ENCODE data around the gene PLA2G3.
"Not testable (repeated sequence)": the region's sequence is repeated elsewhere in the genome, so short reads cannot be mapped to it uniquely, and the experiment has no call there.

Gene PLA2G3

DNA sequence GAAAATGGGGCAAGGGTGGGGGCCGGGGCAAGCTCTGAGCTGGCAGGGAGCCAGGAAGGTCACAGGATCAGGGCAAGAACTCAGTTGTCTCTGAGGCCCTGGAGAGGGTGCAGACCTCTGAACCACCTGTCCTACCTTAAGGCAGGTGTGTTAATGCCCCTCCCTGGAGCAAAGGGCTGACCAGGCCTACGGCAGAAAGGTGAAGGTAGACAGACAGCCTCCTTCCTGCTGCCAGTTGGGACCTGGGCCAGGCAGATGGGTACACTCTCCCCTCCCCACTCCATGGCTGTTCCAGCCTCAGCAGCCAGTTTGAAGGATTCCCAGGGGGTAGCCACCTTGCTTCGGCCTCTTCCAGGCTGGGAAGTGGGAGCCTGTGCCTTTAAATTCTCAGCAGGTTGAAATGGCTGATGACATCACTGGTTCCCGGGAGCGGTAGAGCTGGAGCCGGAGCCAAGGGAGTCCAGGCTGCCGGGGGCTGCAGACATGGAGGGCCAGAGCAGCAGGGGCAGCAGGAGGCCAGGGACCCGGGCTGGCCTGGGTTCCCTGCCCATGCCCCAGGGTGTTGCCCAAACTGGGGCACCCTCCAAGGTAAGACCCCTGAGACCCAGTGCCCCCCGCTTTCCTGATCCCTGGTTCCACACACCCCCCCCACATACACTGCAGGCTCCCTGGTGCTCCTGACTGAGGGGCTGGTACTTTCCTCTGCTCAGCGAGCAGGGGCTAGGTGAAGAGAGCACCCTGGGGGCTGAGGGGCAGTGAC lies 17.6 kb downstream of the PLA2G3 start, which contains the start of gene INPP5J:
INPP5J (plus strand) TSS at position 435 of the 760 bp plus-strand sequence; CDS start at position 484, 49 bp downstream.
- DNase-seq: peak; percentile 24

GRCh38 chr22:31122196-31122531 lies 18.1 kb downstream of the PLA2G3 start:
- DNase-seq: no peak

DNA sequence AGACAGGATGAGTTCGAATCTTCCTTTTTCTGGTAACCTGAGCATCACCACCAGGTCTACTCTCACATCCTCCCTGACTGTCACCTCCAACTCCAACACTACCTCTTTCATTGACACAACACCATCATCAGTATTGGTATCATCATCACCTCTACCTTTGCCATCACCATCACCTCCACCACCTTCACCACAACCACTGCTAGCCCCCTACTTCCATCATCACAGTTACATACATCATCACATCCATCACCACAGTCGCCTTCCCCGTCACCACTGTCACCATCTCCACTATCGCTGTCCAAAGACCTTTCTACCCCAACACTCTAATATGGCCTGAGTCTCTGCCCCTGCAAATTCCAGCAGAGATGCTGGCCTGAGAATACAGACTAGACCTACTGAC lies 18.9 kb downstream of the PLA2G3 start:
- no peak for DNase-seq

- DNase-seq: no peak
These were observed 19.7 kb downstream of the PLA2G3 start for GRCh38 chr22:31120642-31121041.

DNA sequence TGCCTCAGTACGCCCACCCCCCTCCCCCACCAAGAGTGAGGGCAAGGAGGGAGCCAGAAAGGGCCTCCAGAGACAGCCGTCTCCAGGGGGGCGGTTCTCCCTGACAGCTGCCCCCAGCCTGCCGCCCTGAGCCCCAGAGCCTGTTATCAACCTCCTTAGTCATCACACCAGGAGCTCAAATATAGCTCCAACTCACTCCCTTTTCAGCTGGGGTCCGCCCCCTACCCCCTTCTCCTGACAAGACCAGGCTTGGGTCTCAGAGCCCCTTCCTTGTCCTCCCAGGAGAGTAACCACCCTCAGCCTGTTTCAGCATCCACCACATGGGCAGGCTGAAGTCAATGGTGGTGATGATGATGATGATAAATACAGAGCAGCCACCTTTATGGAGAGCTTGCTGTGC lies 20.1 kb downstream of the PLA2G3 start:
- DNase-seq: no peak

DNA sequence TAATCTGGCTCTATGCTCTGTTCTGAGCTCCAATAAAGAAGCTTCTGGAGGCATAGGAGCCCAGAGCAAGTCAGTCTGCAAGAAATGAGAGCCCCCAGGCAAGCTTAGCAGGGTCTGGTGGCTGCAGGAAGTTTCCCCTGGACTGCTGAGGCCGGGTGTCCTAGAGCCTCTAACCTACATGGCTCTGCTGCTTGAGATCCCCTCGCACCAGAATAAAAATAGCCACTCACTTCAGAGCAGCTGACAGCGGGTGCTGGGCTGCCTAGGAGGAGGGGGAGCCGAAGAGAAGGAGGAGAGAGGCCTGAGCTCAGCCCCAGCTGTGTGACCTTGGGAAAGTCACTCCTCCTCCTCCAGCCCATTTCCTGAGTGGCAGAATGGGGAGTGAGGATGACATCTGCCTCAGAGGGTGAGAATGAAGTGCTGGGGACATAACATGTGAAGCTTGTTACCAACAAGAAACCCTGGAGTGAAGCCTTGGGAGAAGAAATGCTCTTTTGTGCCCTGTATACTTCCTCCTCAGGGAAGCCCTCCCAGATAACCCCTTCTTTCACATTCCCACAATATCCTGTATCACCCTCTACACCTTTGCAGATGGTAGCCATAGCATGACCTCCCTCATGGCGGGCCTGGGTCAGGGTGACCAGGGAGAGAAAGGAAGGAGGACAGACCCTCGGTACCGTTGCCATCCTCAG lies 21.1 kb downstream of the PLA2G3 start:
- no peak for DNase-seq

- no peak for DNase-seq
These were observed 22.1 kb downstream of the PLA2G3 start for GRCh38 chr22:31118046-31118820.

GRCh38 chr22:31112547-31113091 lies 27.7 kb downstream of the PLA2G3 start:
- DNase-seq: not testable (repeated sequence)

GRCh38 chr22:31107894-31108218 lies 32.5 kb downstream of the PLA2G3 start:
- DNase-seq: no peak

GRCh38 chr22:31107178-31107893 lies 33.0 kb downstream of the PLA2G3 start, which contains the start of gene SELENOM:
TSS of gene SELENOM (minus strand) at chr22:31107568. CDS start at chr22:31107505, 63 bp downstream.
- DNase-seq: peak; percentile 99

DNA sequence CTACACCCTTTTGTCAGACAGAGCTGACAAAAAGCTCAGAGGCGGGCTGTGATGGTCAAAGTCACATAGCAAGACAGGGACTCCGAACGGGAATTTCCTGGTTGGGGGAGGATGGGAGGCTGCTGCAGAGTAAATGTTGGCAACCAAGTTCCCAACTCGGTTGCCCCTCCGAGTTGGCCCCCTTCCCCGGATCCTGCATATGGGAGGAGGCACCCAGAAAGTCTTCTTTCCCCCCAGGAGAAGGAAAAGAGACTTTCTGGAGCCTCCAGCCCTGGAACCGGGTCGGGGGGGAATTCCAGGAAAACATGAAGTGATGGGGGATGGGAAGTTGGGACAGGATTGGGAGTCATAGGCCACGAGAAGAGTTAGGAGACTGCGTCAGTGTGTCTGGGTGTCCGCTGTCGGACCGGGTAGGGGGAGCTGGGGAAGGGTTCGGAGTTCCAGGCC lies 33.6 kb downstream of the PLA2G3 start:
- DNase-seq: peak; percentile 58

GRCh38 chr22:31106001-31106571 lies 34.2 kb downstream of the PLA2G3 start:
- peak; percentile 31 for DNase-seq

GRCh38 chr22:31105282-31105929 lies 34.9 kb downstream of the PLA2G3 start:
- DNase-seq: no peak

DNA sequence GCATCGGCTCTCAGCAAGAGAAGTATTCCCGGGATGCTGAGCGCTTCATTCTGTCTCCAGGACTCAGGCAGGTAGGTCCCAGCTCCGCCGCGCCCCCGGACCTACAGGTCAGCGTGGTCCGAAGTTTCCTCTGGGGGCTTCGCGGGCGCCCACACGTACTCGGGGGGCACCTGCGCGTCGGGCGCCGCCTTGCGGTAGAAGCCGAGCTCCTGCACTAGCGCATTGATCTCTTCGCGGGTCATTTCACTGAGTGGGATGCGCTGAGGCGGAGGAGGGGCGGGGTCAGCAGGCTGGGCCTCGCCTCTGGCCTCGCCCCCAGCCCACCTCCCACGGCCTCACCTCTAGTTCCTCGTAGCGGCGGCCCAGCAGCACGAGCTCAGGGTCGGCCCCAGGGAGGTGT lies 35.4 kb downstream of the PLA2G3 start:
- DNase-seq: no peak

DNA sequence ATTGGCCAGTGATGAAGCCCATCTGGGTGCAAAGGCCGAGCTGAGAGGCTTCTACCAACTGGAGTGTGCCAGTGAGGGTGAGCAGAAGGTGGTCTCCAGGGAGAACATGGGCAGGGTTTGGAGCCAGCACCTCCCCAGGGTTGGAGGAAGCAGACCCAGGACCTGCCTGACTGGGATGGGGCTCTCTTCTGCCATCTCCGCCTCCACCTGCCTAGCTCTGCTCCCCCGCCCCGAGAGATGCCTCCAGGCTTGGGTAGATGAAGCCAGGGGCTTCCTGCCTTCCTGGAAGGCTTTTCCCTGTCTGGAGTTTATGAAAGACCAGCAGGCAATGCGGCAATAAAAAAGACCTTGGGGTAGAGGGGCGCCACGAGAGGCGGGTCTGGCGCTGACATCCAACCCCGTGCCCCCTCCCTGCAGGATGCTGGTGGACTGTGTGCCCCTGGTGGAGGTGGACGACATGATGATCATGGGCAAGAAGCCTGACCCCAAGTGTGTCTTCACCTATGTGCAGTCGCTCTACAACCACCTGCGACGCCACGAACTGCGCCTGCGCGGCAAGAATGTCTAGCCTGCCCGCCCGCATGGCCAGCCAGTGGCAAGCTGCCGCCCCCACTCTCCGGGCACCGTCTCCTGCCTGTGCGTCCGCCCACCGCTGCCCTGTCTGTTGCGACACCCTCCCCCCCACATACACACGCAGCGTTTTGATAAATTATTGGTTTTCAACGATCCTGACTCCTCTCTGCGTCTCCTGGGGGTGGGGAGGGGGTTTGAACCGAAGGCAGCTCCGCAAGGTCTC lies 36.2 kb downstream of the PLA2G3 start:
- DNase-seq: no peak

DNA sequence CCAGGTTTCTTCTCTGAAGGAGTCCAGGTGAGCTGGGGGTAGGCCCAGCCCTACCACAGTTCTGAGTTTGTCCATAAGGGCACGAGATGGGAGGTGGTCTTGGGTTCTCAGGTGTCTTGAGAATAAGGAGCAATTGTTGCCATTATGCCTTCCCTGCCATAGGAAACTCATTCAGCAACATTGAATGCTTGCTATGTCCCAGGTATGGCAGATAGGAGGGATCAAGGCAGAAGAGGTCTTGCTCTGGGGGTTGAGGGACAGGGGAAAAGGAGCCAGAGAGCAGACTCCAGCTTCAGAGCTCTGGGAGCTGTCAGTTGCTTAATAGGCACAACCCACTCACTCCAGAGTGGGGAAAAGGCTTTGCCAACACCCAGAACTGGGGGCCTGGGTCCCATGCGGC lies 37.2 kb downstream of the PLA2G3 start:
- no peak for DNase-seq

- peak; percentile 99 for DNase-seq
These were observed 37.7 kb downstream of the PLA2G3 start for GRCh38 chr22:31102441-31103081.

DNA sequence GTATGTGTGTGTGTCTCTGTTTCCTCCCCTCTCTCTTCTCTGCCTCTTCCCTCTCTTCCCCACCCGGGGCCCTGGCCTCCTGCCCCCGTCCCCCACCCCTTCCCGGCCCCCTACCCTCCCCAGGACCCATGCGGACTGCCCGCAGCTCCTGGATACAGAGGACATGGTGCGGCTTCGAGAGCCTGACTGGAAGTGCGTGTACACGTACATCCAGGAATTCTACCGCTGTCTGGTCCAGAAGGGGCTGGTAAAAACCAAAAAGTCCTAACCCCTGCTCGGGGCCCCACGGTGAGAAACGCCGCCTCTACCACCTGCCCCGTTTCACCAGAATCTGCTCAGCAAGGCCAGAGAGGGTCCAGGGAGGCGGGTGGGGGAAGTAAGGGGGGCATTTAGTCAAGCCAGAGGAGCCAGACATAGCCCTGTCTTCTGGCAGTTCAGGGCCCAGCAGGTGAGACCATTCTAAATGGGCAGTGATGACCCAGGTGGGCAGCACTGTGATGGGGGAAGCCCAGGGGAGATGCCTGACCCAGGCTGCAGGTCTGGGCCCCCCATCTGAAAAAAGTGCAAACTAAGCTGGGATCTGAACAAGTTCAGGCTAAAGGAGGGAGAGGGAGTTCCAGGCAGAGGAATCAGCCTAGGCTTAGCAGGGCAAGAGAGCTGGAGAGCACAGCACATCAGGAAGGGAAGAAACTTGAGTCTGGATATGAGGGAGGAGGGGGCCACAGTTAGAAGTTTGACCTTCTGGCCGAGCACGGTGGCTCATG lies 39.4 kb downstream of the PLA2G3 start:
- no peak for DNase-seq

All from HCEC 1CT (cell line).